Mesodermal cell (in vitro differentiated cells): ENCODE data around the gene CDH22.

ENCODE experiments used
- H3K27ac ChIP-seq: 2 replicates; pipeline ENCODE4 v1.7.0; 2013; ENCODE audit warnings: mild to moderate bottlenecking, low read depth, low read length, moderate library complexity; ENCODE audit not compliant: severe bottlenecking
- H3K36me3 ChIP-seq: 2 replicates; pipeline ENCODE4 v1.7.1; 2013; ENCODE audit warnings: mild to moderate bottlenecking, low read length, moderate library complexity; ENCODE audit not compliant: control insufficient read depth, insufficient read depth
- H3K4me1 ChIP-seq: one replicate; pipeline ENCODE4 v1.7.1; 2013; ENCODE audit warnings: mild to moderate bottlenecking, low read length; ENCODE audit not compliant: insufficient read depth, control insufficient read depth, poor library complexity, severe bottlenecking
- H3K4me3 ChIP-seq: 2 replicates; pipeline ENCODE4 v1.7.0; 2013; ENCODE audit warnings: low read length, control low read depth, mild to moderate bottlenecking; ENCODE audit not compliant: insufficient read depth, poor library complexity, severe bottlenecking; ENCODE audit errors: extremely low read depth
- H3K9me3 ChIP-seq: 2 replicates; pipeline ENCODE4 v1.7.1; 2013; ENCODE audit warnings: mild to moderate bottlenecking, low read length, moderate library complexity; ENCODE audit not compliant: control insufficient read depth
- WGBS, 2 experiments: methylation state at CpG; one replicate each; pipeline ENCODE4 v1.1.5; 2013; ENCODE audit warnings: missing lambda C conversion rate in 2 of 2; ENCODE audit not compliant: insufficient coverage in 2 of 2; 5-methylcytosine and 5-hydroxymethylcytosine counted together

Gene CDH22

DNA sequence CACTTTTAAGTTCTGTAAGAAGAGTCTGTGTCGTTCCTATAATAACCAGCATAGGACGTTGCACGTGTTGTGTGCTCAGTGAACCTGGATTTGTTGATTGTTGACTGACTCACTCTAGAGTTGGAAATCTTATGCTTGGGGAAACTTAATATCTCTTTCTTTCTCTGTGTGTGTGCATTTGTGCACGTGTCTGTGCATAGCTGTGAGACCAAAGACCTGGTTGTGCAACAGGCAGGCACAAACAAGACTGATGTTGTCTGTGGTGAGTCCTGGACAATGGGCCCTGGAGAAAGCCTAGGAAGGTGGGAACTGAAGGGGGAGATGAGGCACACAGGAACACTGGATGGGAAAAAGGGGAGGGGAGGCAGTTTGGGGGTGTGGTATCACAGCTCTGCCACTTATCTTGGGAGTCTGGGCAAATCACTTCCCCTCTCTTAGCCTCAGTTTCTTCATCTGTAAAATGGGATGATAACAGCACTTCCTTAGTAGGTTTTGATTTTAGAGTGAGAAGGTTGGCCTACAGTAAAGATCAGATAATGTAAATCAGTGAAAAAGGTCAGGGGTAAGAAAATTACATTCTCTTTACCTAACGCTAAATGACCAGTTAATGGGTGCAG is 181.8 kb downstream of the CDH22 start:
- H3K27ac ChIP-seq: no peak overlapping the region
- WGBS, 2 experiments: 83 to 93% methylated on average over 1 to 3 of the region's 5 CpGs
- no peaks in the 10 kb centered on the region for H3K9me3 ChIP-seq
- H3K4me1 ChIP-seq: peaks cover 14% of the 10 kb centered on the region
- H3K36me3 ChIP-seq: no peaks in the 10 kb centered on the region
- no peak overlapping the region for H3K4me3 ChIP-seq
